Right atrium auricular region (tissue), 2 donors: Measurements from ENCODE around the gene HTR1E. TPM values are rescaled to one million over a fixed set of nuclear protein-coding genes. Genes with fewer than 3 reads are reported as not detected.

Experiments used
- DNase-seq: peaks from one replicate; pipeline ENCODE4 v3.0.0-alpha.2; 2019; ENCODE audit warnings: low spot score
- H3K27ac ChIP-seq, 2 donors: fragments of 200-600 bp; sonication (generic); 1 replicate in 1 of 2; 2 replicates in 1 of 2; pipeline ENCODE4 v1.5.1; 2016 to 2019
- H3K27me3 ChIP-seq, 2 donors: fragments of 200-600 bp; sonication (generic); one replicate each; pipeline versions ENCODE4 v1.5.1 to v1.6.0; 2017 to 2019
- H3K36me3 ChIP-seq: fragments of 200-600 bp; sonication (generic); one replicate; pipeline ENCODE4 v1.5.1; 2016
- H3K4me1 ChIP-seq, 2 donors: fragments of 200-600 bp; sonication (generic); one replicate each; pipeline versions ENCODE4 v1.5.1 to v1.6.0; 2017 to 2019
- H3K4me3 ChIP-seq, 2 donors: fragments of 200-600 bp; sonication (generic); 1 replicate in 1 of 2; 2 replicates in 1 of 2; pipeline ENCODE4 v1.5.1; 2017 to 2019; ENCODE audit warnings: mild to moderate bottlenecking in 1 of 2, moderate library complexity in 1 of 2
- H3K9me3 ChIP-seq, 2 donors: fragments of 200-600 bp; sonication (generic); one replicate each; pipeline ENCODE4 v1.5.1; 2019
- total RNA-seq, 2 donors: library from RNA; depleted of rRNA; stranded (reverse); fragments of >200 nt; gene quantifications; one replicate each; pipeline ENCODE4 v1.1.0, GENCODE V29; 2016
- TF ChIP-seq, protein P1 (sequence below), 2 donors: fragments of 200-600 bp; sonication (generic); IDR thresholded peaks; one replicate each; pipeline ENCODE4 v1.5.1; 2019; ENCODE audit warnings: antibody characterized with exemption in 2 of 2

HTR1E gene
- total RNA-seq, 2 donors from 2014 or later, result not detected

DNA sequence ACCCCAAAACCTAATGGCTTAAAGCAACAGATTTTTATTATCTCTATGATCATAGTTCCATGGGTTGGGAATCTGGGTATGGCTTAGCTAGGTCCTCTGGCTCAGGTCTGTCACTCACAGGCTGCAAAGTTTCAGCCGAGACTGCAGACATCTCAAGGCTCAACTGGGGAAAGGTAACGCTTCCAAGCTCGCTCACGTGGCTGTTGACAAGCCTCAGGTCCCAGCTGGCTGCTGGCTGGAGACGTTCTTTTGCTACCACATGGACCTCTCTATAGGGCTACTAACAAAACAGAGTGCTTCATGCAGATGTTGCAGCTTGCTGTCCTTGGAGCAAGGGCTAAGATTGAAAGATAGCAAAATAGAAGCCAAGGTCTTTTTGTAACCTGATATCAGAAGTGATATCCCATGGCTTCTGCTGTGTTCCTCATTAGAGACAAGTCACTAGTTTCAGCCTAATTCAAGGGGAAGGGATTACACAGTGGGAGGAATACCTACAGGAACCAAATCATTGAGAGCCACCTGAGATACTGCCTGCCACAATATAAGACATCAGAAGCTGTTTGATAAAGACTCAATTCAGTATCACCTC, 6.6 kb downstream of the HTR1E start:
- Histone ChIP-seq H3K27me3 (no peaks in the 10 kb centered on the region), H3K9me3 (no peaks in the 10 kb centered on the region), H3K36me3 (no peaks in the 10 kb centered on the region), H3K27ac (no peak overlapping the region), H3K4me1 (no peaks in the 10 kb centered on the region), H3K4me3 (no peak overlapping the region)
- DNase-seq, result no peak
- TF ChIP-seq, protein P1, sequence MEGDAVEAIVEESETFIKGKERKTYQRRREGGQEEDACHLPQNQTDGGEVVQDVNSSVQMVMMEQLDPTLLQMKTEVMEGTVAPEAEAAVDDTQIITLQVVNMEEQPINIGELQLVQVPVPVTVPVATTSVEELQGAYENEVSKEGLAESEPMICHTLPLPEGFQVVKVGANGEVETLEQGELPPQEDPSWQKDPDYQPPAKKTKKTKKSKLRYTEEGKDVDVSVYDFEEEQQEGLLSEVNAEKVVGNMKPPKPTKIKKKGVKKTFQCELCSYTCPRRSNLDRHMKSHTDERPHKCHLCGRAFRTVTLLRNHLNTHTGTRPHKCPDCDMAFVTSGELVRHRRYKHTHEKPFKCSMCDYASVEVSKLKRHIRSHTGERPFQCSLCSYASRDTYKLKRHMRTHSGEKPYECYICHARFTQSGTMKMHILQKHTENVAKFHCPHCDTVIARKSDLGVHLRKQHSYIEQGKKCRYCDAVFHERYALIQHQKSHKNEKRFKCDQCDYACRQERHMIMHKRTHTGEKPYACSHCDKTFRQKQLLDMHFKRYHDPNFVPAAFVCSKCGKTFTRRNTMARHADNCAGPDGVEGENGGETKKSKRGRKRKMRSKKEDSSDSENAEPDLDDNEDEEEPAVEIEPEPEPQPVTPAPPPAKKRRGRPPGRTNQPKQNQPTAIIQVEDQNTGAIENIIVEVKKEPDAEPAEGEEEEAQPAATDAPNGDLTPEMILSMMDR (IDR thresholded peaks at IDR 0.05), result no peak

- Histone ChIP-seq H3K9me3 (no peaks in the 10 kb centered on the region), H3K27ac (no peak overlapping the region), H3K36me3 (no peaks in the 10 kb centered on the region), H3K4me1 (no peaks in the 10 kb centered on the region), H3K4me3 (no peak overlapping the region), H3K27me3 (no peaks in the 10 kb centered on the region)
- TF ChIP-seq, protein P1 (IDR thresholded peaks at IDR 0.05), result no peak
- no peak for DNase-seq
Measured at GRCh38 chr6:86949771-86950170, 12.4 kb downstream of the HTR1E start.

- Histone ChIP-seq H3K27ac (no peak overlapping the region), H3K36me3 (no peaks in the 10 kb centered on the region), H3K4me1 (no peaks in the 10 kb centered on the region), H3K9me3 (no peaks in the 10 kb centered on the region), H3K27me3 (no peaks in the 10 kb centered on the region), H3K4me3 (no peak overlapping the region)
- TF ChIP-seq, protein P1 (IDR thresholded peaks at IDR 0.05), result no peak
- DNase-seq, result no peak
Measured at GRCh38 chr6:86952991-86953390, 15.7 kb downstream of the HTR1E start.

GRCh38 chr6:86959656-86960055, 22.3 kb downstream of the HTR1E start:
- Histone ChIP-seq H3K27me3 (no peaks in the 10 kb centered on the region), H3K9me3 (no peaks in the 10 kb centered on the region), H3K36me3 (no peaks in the 10 kb centered on the region), H3K27ac (no peak overlapping the region), H3K4me3 (no peak overlapping the region), H3K4me1 (no peaks in the 10 kb centered on the region)
- no peak for DNase-seq
- TF ChIP-seq, protein P1 (IDR thresholded peaks at IDR 0.05), result no peak

- no peaks in the 10 kb centered on the region for H3K36me3 ChIP-seq
- no peak overlapping the region for H3K27ac ChIP-seq
- no peaks in the 10 kb centered on the region for H3K27me3 ChIP-seq
- H3K4me1 ChIP-seq, result no peaks in the 10 kb centered on the region
- DNase-seq, result no peak
- TF ChIP-seq, protein P1 (IDR thresholded peaks at IDR 0.05), result no peak
- no peak overlapping the region for H3K4me3 ChIP-seq
- no peaks in the 10 kb centered on the region for H3K9me3 ChIP-seq
Measured at GRCh38 chr6:86961455-86962200, 24.3 kb downstream of the HTR1E start.
